Activated naive CD4-positive, alpha-beta T cell treated with anti-CD3 and anti-CD28 coated beads, Interleukin-2, amount 10 ng/mL, durations not matched to agents 7 days and 5 days (primary cell): ENCODE data around the gene ASIC2.

ENCODE experiments used
- CTCF ChIA-PET: fragments of 350-600 bp; sonication (Branson Sonifier 250); formaldehyde crosslinking; loops from one replicate; lab custom pipeline; 2021; ENCODE audit warnings: antibody characterized with exemption; lab: Charles Lee
- DNase-seq: peaks from one replicate; pipeline ENCODE4 v3.0.0-alpha.2; 2020
- H3K27ac Mint-ChIP-seq: one replicate; pipeline ENCODE4 v1.8.0; 2021; ENCODE audit warnings: mild to moderate bottlenecking, moderate library complexity, mixed read lengths
- H3K27me3 Mint-ChIP-seq: one replicate; pipeline ENCODE4 v1.8.0; 2021; ENCODE audit warnings: mild to moderate bottlenecking, mixed read lengths
- H3K36me3 Mint-ChIP-seq: one replicate; pipeline ENCODE4 v1.8.0; 2021; ENCODE audit warnings: mixed read lengths
- H3K4me1 Mint-ChIP-seq: one replicate; pipeline ENCODE4 v1.8.0; 2021; ENCODE audit warnings: mixed read lengths
- H3K4me3 Mint-ChIP-seq: one replicate; pipeline ENCODE4 v1.8.0; 2021; ENCODE audit warnings: mild to moderate bottlenecking, moderate library complexity, mixed read lengths
- H3K9me3 Mint-ChIP-seq: one replicate; pipeline ENCODE4 v1.8.0; 2021; ENCODE audit warnings: mixed read lengths

Gene ASIC2

DNA sequence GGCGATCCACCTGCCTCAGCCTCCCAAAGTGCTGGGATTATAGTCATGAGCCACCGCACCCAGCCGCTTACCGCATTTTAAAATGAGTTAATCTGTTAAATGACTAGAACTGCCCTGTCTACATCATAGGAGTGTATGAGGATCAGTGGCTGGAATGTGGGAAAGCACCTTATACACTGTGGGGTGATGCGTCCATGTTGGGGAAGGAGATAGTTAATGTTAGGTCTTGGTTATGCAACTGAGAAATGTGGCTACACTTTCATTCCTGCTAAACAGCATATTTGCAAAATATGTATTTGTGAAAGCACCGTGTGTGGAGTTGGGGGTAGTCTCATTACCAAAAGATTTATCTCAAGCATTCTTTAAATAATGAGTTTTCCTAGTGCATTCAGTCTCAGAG is 193.8 kb downstream of the ASIC2 start:
- no peaks in the 10 kb centered on the region for H3K9me3 Mint-ChIP-seq
- H3K36me3 Mint-ChIP-seq = no peaks in the 10 kb centered on the region
- peaks cover 12% of the 10 kb centered on the region for H3K27me3 Mint-ChIP-seq
- H3K4me1 Mint-ChIP-seq = no peaks in the 10 kb centered on the region
- CTCF ChIA-PET = no interaction called here
- H3K4me3 Mint-ChIP-seq = no peak overlapping the region
- no peak overlapping the region for H3K27ac Mint-ChIP-seq
- DNase-seq = no peak

DNA sequence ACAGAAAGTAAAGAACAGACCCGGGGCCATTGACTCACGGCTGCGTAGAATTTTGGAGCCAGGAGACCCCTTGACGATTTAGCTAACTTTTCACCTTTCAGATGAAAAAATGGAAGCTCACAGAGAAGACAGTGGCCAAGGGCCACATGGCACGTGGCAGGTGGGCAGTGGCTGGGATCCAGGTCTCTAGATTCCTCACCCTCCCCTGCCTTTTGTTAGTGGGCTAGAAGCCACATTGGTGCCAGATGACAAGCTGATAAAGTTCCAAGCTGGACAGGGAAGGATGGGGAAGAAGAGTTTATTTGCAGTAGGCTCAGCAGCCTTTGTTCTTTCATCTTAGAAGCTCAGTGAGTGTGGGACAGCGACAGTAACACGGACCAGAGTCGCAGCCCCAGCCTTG is 195.7 kb downstream of the ASIC2 start:
- Mint-ChIP-seq H3K4me3 (no peak overlapping the region), H3K27me3 (peaks cover 18% of the 10 kb centered on the region), H3K27ac (no peak overlapping the region), H3K9me3 (no peaks in the 10 kb centered on the region), H3K36me3 (no peaks in the 10 kb centered on the region), H3K4me1 (no peaks in the 10 kb centered on the region)
- CTCF ChIA-PET = no interaction called here
- DNase-seq = no peak

DNA sequence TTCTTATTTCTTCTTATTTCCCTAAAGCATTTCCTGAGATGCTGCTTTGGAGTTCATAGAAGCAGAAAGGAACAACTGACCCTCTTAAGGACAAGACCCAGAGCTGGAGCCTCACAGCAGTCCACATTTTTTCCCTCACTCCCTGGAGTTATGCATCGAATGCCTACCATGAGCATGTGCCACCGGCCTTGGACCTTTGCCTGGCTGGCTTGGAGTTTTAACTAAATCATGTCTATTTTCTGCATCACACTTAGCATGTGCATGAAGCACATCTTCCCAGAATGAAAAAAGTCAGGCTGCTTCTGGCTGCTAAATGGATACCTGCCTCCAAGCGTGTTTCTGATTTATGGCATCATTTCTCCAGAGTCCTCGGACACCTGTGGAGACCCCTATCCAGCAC is 196.9 kb downstream of the ASIC2 start:
- H3K4me1 Mint-ChIP-seq = no peaks in the 10 kb centered on the region
- H3K36me3 Mint-ChIP-seq = no peaks in the 10 kb centered on the region
- no peaks in the 10 kb centered on the region for H3K9me3 Mint-ChIP-seq
- H3K27ac Mint-ChIP-seq = no peak overlapping the region
- H3K4me3 Mint-ChIP-seq = no peak overlapping the region
- DNase-seq = no peak
- CTCF ChIA-PET = no interaction called here
- H3K27me3 Mint-ChIP-seq = peaks cover 22% of the 10 kb centered on the region

DNA sequence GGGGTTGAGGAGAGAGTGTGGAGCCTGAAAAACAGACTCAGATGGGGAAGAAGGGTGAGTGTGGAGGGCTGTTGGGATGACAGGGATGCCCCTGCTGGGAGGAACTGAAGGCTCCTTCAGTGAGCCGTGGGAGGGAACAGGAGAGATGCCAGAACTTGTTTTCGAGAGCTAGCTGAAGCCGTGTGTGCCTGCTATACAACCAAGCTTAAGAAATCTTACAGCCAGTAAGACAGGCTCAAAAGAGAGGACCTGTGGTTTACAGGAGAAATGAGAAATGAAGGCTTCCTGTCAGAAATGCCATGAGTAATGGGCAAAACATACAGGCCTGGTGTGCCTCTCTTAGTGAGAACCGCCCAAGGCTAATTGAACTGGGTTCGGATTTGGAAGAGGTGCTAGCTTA is 201.8 kb downstream of the ASIC2 start:
- H3K27ac Mint-ChIP-seq = no peak overlapping the region
- no peak for DNase-seq
- H3K9me3 Mint-ChIP-seq = no peaks in the 10 kb centered on the region
- H3K4me3 Mint-ChIP-seq = no peak overlapping the region
- no peaks in the 10 kb centered on the region for H3K4me1 Mint-ChIP-seq
- no peaks in the 10 kb centered on the region for H3K36me3 Mint-ChIP-seq
- peaks cover 26% of the 10 kb centered on the region for H3K27me3 Mint-ChIP-seq
- CTCF ChIA-PET = no interaction called here

DNA sequence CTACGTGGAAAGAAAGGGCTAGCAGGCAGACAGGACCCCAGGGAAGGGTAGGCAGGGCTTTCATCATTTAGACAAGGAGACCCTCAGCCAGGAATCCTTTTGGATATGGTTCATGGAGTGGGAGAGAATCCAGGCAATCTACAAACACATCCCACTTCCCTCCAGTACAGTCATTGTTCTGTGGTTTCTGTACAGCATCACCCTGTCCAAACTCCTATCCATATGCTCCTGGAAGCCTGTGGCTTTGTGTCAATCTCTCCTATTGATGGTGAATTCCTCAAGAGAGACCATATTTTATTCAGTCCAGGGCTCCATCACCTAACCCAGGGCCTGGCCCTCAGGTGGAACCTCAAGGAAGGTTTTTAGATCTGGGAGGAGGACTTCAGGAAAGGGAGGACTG is 202.3 kb downstream of the ASIC2 start:
- Mint-ChIP-seq H3K9me3 (no peaks in the 10 kb centered on the region), H3K27ac (no peak overlapping the region), H3K4me3 (no peak overlapping the region), H3K27me3 (peaks cover 26% of the 10 kb centered on the region), H3K4me1 (no peaks in the 10 kb centered on the region), H3K36me3 (no peaks in the 10 kb centered on the region)
- DNase-seq = no peak
- CTCF ChIA-PET = no interaction called here

DNA sequence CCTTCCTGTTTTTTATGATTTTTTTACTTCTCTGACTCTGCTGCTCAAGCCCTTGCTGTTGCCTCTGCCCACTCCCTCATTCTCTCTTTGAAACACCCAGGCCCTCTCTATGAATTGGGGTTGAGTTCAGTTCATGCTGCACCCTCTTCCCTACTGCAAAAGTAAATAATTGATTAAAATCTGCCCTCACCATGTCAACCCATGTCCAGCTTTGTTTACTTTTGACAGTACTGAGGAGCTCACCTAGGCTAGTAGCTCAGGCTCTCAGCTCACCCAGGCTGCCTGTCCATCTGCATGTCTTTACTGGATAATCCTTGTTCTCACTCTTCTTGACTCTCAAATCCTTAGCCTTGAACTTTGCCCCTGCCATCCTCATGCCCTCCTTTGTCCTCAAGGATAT is 206.2 kb downstream of the ASIC2 start:
- no peaks in the 10 kb centered on the region for H3K9me3 Mint-ChIP-seq
- H3K27ac Mint-ChIP-seq = no peak overlapping the region
- H3K4me1 Mint-ChIP-seq = no peaks in the 10 kb centered on the region
- no peaks in the 10 kb centered on the region for H3K36me3 Mint-ChIP-seq
- CTCF ChIA-PET = no interaction called here
- peaks cover 14% of the 10 kb centered on the region for H3K27me3 Mint-ChIP-seq
- no peak overlapping the region for H3K4me3 Mint-ChIP-seq
- DNase-seq = no peak

DNA sequence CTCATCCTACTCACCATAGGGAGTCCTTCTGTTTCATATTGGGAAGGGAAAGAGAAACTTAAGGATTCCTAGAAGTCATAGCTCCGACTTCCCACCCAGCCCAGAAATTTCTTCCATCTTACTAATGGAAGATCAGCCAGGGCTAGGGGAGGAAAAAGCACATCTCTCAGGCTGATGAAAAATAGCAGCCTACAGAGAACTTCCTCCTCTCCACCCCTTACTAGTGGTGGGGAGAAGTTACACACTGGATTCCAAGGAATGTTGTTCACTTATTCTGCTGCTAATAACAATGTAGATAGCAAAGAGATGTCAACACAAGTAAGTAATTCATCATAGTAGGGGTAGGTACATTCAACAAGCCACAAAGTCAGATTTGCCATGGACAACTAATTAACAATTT is 207.1 kb downstream of the ASIC2 start:
- Mint-ChIP-seq H3K27ac (no peak overlapping the region), H3K4me3 (no peak overlapping the region), H3K9me3 (no peaks in the 10 kb centered on the region), H3K27me3 (peaks cover 11% of the 10 kb centered on the region), H3K36me3 (no peaks in the 10 kb centered on the region), H3K4me1 (no peaks in the 10 kb centered on the region)
- no peak for DNase-seq
- CTCF ChIA-PET = no interaction called here

DNA sequence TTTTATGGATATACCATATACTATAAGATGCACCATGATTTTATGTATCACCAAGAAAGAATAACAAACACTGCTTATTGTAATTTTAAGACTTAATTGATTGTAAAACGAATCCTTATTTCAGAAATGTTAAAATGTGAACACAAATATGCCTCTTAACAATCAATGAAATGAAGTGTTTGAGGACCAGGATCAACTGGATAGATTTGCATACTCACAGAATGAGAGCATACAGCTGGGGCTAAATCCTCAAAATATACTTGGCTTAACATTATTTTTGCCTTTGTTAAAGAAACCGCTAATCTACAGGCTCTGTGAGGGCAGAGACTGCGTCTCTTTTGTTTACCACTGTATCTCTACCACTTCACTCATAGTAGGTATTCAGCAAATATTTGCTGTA is 207.8 kb downstream of the ASIC2 start:
- peaks cover 9% of the 10 kb centered on the region for H3K27me3 Mint-ChIP-seq
- no peak for DNase-seq
- no peak overlapping the region for H3K4me3 Mint-ChIP-seq
- no peaks in the 10 kb centered on the region for H3K4me1 Mint-ChIP-seq
- no peaks in the 10 kb centered on the region for H3K36me3 Mint-ChIP-seq
- no peaks in the 10 kb centered on the region for H3K9me3 Mint-ChIP-seq
- CTCF ChIA-PET = no interaction called here
- no peak overlapping the region for H3K27ac Mint-ChIP-seq

DNA sequence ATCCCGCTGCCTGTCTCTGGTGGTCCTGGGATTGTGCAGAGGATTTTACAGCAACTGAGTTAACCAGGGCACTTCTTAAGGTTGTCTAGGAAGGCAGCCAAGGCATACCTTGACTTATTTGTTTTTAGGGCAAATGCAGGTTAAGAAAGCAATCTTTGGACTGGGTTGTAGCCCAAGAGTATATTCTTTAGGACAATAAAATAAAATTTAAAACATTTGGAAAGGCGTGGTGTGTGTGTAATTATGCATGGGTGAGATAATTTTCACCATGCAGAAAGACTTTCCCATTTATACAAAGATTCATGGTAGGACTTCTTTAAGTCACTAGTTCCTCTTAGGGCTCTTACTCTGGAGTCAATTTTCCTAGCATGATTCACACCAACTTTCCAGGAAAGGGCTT is 208.3 kb downstream of the ASIC2 start:
- Mint-ChIP-seq H3K9me3 (no peaks in the 10 kb centered on the region), H3K27me3 (peaks cover 9% of the 10 kb centered on the region), H3K4me3 (no peak overlapping the region), H3K27ac (no peak overlapping the region), H3K36me3 (no peaks in the 10 kb centered on the region), H3K4me1 (no peaks in the 10 kb centered on the region)
- DNase-seq = no peak
- CTCF ChIA-PET = no interaction called here

DNA sequence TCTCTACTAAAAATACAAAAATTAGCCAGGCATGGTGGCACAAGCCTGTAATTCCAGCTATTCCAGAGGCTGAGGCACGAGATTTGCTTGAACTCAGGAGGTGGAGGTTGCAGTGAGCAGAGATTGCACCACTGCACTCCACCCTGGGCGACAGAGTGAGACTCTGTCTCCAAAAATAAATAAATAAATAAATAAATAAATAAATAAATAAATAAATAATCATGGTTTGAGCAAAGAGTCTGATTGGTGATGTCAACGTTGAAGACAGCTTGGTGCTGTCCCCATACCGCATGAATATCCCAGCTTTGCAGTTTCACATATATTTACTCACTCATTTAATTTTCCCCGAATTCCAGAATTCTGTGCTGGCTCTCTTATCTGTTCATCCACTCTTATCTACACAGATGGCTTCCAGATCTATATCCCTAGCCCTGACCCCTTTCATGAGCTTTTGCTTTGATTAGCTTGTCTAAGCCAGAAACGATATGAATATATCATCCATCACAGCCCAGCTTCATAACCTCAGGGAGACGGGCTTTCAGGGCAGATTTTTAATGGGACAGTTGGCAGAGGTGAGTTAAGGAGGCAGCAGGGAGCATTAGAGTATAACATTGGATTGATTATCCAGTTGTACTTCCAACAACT is 210.4 kb downstream of the ASIC2 start:
- H3K27ac Mint-ChIP-seq = no peak overlapping the region

DNA sequence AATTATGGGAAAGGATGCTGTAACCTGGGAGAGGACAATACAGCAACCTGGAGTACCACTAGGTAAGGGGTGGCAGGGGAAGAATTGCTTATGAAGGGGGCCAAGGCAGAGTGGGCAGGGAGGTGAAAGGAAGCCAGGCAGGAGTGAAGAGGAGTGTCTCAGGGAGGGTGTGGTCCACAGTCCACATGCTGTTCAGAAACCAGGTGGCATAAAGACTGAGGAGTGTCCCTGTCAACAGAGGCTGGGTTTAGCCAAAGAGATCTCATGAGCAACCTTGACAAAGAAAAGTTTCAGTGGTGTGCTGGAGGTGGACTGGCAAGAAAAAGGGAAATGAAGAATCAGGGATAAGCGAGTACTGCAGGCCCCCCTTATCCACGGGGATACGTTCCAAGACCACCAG is 213.0 kb downstream of the ASIC2 start:
- CTCF ChIA-PET = no interaction called here

More for the DNA sequence above, 210.4 kb downstream of the ASIC2 start:
- Mint-ChIP-seq H3K4me1 (no peaks in the 10 kb centered on the region), H3K4me3 (no peak overlapping the region), H3K36me3 (no peaks in the 10 kb centered on the region), H3K9me3 (no peaks in the 10 kb centered on the region), H3K27me3 (peaks cover 7% of the 10 kb centered on the region)
- CTCF ChIA-PET = no interaction called here
- DNase-seq = no peak

DNA sequence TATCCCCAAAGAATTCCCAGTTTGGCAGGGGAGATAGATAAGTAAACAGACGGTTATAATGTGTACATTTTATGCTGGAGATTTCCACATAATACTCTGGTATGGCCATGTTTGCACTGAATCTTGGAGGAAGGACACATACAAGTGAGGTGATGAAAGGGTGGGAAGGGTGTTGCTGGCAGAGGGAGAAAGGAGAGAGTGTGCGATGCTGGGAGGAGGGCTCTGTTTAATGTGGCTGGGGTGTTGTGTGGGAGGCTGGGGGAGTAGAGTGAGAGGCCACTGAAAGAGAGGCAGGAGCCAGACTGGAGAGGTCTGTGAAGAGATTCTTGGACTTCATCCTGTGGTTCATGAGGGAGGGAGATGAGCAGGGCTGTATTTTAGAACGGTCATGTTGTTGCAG is 213.9 kb downstream of the ASIC2 start:
- DNase-seq = no peak
- Mint-ChIP-seq H3K27ac (no peak overlapping the region), H3K9me3 (no peaks in the 10 kb centered on the region), H3K36me3 (no peaks in the 10 kb centered on the region), H3K4me3 (no peak overlapping the region), H3K27me3 (peaks cover 5% of the 10 kb centered on the region), H3K4me1 (no peaks in the 10 kb centered on the region)
- CTCF ChIA-PET = no interaction called here

More for the DNA sequence above, 213.0 kb downstream of the ASIC2 start:
- Mint-ChIP-seq H3K36me3 (no peaks in the 10 kb centered on the region), H3K27me3 (peaks cover 7% of the 10 kb centered on the region), H3K27ac (no peak overlapping the region), H3K4me3 (no peak overlapping the region), H3K4me1 (no peaks in the 10 kb centered on the region), H3K9me3 (no peaks in the 10 kb centered on the region)
- no peak for DNase-seq

DNA sequence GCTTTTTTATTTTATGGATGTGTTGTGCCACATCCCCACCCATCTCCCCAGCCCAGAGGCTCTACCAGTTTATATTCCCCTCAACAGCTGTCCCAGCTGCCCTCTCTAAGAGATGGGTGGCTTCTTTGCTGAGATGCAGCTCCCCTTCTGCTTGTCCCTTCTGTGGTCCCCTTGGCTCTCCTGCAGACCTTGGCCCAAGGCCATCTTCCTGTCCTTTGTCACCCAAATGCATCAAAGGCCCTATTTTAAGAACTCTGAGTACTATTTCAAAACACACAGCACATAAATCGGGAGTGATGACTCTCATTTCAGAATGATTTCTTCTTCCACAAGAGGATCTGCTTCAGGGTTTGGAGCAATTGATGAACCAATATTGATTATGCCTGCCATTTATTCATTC is 216.1 kb downstream of the ASIC2 start:
- no peak for DNase-seq
- CTCF ChIA-PET = no interaction called here
- Mint-ChIP-seq H3K27ac (no peak overlapping the region), H3K4me1 (no peaks in the 10 kb centered on the region), H3K27me3 (peaks cover 4% of the 10 kb centered on the region), H3K36me3 (no peaks in the 10 kb centered on the region), H3K9me3 (no peaks in the 10 kb centered on the region), H3K4me3 (no peak overlapping the region)

DNA sequence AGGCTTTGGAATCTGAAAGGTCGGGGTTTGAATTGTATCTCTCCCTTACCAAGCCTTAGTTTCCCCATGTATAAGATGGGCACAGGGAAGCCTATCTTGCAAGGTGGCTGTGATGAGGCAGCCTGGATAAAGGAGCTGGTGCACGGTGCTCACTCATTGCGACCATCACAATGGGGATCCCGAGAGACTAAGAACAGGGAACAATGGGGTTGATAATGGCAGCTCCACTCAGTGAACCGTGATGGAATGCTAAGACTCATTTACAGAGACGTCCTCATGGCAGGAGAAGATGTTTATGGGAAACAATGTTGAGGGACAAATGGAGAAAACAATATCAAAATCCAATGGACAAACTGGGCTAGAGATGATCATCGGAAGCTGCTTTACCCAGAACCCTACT is 219.7 kb downstream of the ASIC2 start:
- H3K4me3 Mint-ChIP-seq = no peak overlapping the region
- H3K27ac Mint-ChIP-seq = no peak overlapping the region
- H3K9me3 Mint-ChIP-seq = no peaks in the 10 kb centered on the region
- H3K36me3 Mint-ChIP-seq = no peaks in the 10 kb centered on the region
- H3K4me1 Mint-ChIP-seq = no peaks in the 10 kb centered on the region
- DNase-seq = no peak
- CTCF ChIA-PET = no interaction called here
- H3K27me3 Mint-ChIP-seq = peaks cover 4% of the 10 kb centered on the region

DNA sequence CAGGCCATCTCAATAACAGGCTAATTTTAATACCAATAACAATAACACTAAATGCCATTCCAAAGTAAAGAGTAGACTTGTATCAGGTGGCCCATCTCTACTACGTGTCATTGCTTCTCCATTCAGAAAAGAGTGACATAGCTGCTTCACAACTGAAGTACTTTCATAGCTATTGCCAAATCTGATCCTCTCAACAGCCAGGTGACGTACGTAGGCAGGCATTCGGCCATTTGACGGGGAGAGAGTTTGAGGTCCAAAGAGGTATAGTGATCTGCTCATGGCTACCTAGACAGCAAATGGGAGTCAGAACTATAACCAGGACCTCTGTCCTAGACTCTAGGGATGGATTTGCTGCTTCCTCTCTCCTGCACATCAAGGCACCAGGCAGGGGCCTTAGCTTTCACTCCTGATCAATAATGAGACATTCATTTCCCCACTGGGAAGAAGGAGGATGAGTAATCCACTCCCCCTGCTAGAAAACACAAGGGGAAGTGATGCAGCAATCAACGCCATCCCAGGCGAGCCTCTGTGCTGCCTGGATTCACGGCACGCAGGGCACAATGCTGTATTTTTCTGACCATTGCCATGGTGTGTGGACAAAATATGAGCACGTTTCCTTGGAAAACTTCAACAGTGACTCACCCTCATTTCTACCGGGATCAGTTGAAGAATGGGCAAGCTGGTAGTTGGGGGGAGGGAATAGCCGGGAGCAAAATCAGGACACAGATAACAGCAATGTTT is 220.5 kb downstream of the ASIC2 start:
- H3K27ac Mint-ChIP-seq = no peak overlapping the region
- CTCF ChIA-PET = no interaction called here
- peaks cover 8% of the 10 kb centered on the region for H3K27me3 Mint-ChIP-seq
- DNase-seq = no peak
- H3K4me1 Mint-ChIP-seq = no peaks in the 10 kb centered on the region
- H3K9me3 Mint-ChIP-seq = no peaks in the 10 kb centered on the region
- no peaks in the 10 kb centered on the region for H3K36me3 Mint-ChIP-seq
- no peak overlapping the region for H3K4me3 Mint-ChIP-seq
